Spleen (tissue), 11 donors: ENCODE measurements around the gene RUFY3. TPM values are rescaled to one million over a fixed set of nuclear protein-coding genes. Genes with fewer than 3 reads are reported as not detected.

ENCODE experiments used
- DNase-seq: peaks from one replicate; pipeline ENCODE4 v3.0.0-alpha.2; 2020
- H3K27ac ChIP-seq, 8 donors: fragments of 200-600 bp; sonication (generic) in 7 of 8; 1 replicate in 4 of 8; 2 replicates in 4 of 8; pipeline versions ENCODE4 v1.5.0 to v1.8.0; 2016 to 2021; ENCODE audit warnings: inconsistent platforms in 4 of 8, mild to moderate bottlenecking in 4 of 8, moderate library complexity in 1 of 8
- H3K27me3 ChIP-seq, 7 donors: fragments of 200-600 bp; sonication (generic) in 6 of 7; replicated peaks in 1 of 7; 1 replicate in 4 of 7; 2 replicates in 3 of 7; pipeline versions ENCODE4 v1.5.0 to v1.8.0; 2016 to 2021; ENCODE audit warnings: inconsistent platforms in 3 of 7, mild to moderate bottlenecking in 1 of 7
- H3K36me3 ChIP-seq, 6 donors: fragments of 200-600 bp; sonication (generic) in 5 of 6; 1 replicate in 4 of 6; 2 replicates in 2 of 6; pipeline versions ENCODE4 v1.5.0 to v1.8.0; 2016 to 2021; ENCODE audit warnings: inconsistent platforms in 2 of 6
- H3K4me1 ChIP-seq, 6 donors: fragments of 200-600 bp; sonication (generic) in 5 of 6; 1 replicate in 3 of 6; 2 replicates in 3 of 6; pipeline versions ENCODE4 v1.5.0 to v1.8.0; 2016 to 2021; ENCODE audit warnings: inconsistent platforms in 3 of 6
- H3K4me3 ChIP-seq, 8 donors: fragments of 200-600 bp; sonication (generic) in 7 of 8; 1 replicate in 4 of 8; 2 replicates in 4 of 8; pipeline versions ENCODE4 v1.5.0 to v1.8.0; 2016 to 2021; ENCODE audit warnings: inconsistent platforms in 4 of 8, mild to moderate bottlenecking in 4 of 8, moderate library complexity in 2 of 8
- H3K9me3 ChIP-seq, 8 donors: fragments of 200-600 bp; sonication (generic) in 7 of 8; 1 replicate in 4 of 8; 2 replicates in 4 of 8; pipeline versions ENCODE4 v1.5.0 to v1.8.0; 2016 to 2021; ENCODE audit warnings: inconsistent platforms in 4 of 8
- POLR2A ChIP-seq, 3 donors: fragments of 450-650 bp; IDR thresholded peaks; one replicate each; pipeline ENCODE4 v1.5.1; 2017; ENCODE audit warnings: antibody characterized with exemption in 3 of 3, mild to moderate bottlenecking in 1 of 3
- POLR2AphosphoS5 ChIP-seq, 3 donors: sonication (generic); formaldehyde crosslinking; IDR thresholded peaks; one replicate each; pipeline ENCODE4 v1.5.1; 2017; ENCODE audit warnings: antibody characterized with exemption in 3 of 3
- WGBS, 5 donors: extraction: QIAGEN DNeasy Blood & Tissue Kit in 3 of 5; methylation state at CpG; one replicate each; pipeline versions ENCODE4 v1.1.5 to v1.1.7; 2013 to 2018; 5-methylcytosine and 5-hydroxymethylcytosine counted together
- intact Hi-C: fragments of 100-400 bp; cut with DNase I; formaldehyde crosslinking; loops from one replicate; pipeline ENCODE4 v1.15.0; 2023; ENCODE audit warnings: low total_unique reads
- polyA plus RNA-seq, 3 donors: library from polyadenylated mRNA; stranded (reverse); fragments of 200-250 nt; gene quantifications; one replicate each; pipeline ENCODE4 v1.2.1, GENCODE V29; 2013
- total RNA-seq, 7 donors: library from RNA; depleted of rRNA in 3 of 7; stranded (reverse); fragments of >200 nt in 3 of 7; fragmentation: NEBNext Ultra II Directional in 4 of 7; extraction: Animal tissue kit (Norgen Biotek cat#: 25700) in 4 of 7; gene quantifications; one replicate each; pipeline versions ENCODE4 v1.1.0 to v1.2.1, GENCODE V29; 2016 to 2021
- TF ChIP-seq, protein P1 (sequence below), 11 experiments: fragments of 200-600 bp in 7 of 11; fragments of 450-650 bp in 4 of 11; sonication (generic) in 4 of 11; IDR thresholded peaks in 8 of 11; conservative IDR thresholded peaks in 3 of 11; 1 replicate in 7 of 11; 2 replicates in 4 of 11; pipeline versions ENCODE4 v1.4.0 to v1.8.0; 2016 to 2021; ENCODE audit warnings: antibody characterized with exemption in 11 of 11, inconsistent platforms in 4 of 11, mild to moderate bottlenecking in 1 of 11
- donor health status: healthy with polysubstance abuse.
- donor health status: DM: no; HTN: no; CAD: no; lungs with moderate emphysema.
- donor health status: DM: no; HTN: no; CAD: no.
- donor health status: Bipolar disorder and iron deficiency.
- donor health status: healthy.
- donor health status: DM: no; HTN: no; CAD: no.
- donor health status: DM: yes; HTN: yes; CAD: no.

Gene RUFY3
- total and polyA plus RNA-seq, 10 donors = 19.2 to 96.8 (median 76.2) TPM

GRCh38 chr4:70772929-70773555, 51.3 kb downstream of the RUFY3 start:
- Histone ChIP-seq H3K9me3 (no peaks in the 10 kb centered on the region), H3K27ac (peak overlapping the region in 3 of 8 donors; percentile 1 to 39 (median 24)), H3K36me3 (peaks cover 0 to 86% (median 24%) of the 10 kb centered on the region in 6 donors), H3K4me1 (peaks cover 0 to 9% (median 0%) of the 10 kb centered on the region in 6 donors), H3K4me3 (no peak overlapping the region), H3K27me3 (no peaks in the 10 kb centered on the region)
- no peak for DNase-seq
- TF ChIP-seq POLR2A (IDR thresholded peaks at IDR 0.05) (no peak), POLR2AphosphoS5 (IDR thresholded peaks at IDR 0.05) (no peak)
- TF ChIP-seq, protein P1, sequence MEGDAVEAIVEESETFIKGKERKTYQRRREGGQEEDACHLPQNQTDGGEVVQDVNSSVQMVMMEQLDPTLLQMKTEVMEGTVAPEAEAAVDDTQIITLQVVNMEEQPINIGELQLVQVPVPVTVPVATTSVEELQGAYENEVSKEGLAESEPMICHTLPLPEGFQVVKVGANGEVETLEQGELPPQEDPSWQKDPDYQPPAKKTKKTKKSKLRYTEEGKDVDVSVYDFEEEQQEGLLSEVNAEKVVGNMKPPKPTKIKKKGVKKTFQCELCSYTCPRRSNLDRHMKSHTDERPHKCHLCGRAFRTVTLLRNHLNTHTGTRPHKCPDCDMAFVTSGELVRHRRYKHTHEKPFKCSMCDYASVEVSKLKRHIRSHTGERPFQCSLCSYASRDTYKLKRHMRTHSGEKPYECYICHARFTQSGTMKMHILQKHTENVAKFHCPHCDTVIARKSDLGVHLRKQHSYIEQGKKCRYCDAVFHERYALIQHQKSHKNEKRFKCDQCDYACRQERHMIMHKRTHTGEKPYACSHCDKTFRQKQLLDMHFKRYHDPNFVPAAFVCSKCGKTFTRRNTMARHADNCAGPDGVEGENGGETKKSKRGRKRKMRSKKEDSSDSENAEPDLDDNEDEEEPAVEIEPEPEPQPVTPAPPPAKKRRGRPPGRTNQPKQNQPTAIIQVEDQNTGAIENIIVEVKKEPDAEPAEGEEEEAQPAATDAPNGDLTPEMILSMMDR (IDR thresholded peaks at IDR 0.05 in 8 of 11, conservative IDR thresholded peaks at IDR 0.05 in 3 of 11) = no peak
- intact Hi-C loops = no loop called here
- 61 to 74% (median 70%) methylated on average over 6 of the region's 6 CpGs for WGBS, 5 donors

DNA sequence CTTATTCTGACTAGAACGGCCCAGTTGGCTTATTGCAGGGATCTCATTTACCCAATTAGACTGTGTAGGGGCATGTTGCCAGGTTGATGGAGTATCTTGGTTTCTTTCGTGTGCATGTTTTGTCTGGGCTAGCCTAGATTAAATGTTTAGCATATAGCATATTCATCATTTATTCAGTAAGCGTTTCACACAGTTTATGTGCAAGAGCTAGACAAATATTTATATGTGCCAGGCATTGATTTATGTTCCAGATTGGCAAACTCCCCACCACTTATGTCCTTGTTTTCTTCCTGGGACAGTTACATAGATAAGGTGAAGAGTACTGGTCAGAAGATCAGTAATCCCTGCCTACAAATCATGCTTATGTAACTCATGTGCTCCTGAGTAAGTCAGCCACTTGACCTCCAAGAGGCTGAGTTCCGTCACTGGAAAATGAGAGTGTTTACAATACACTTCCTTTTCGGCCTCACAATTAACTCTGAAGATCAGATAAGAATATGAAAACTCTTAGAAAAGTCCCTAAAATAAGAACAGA, 57.2 kb downstream of the RUFY3 start:
- Histone ChIP-seq H3K27ac (peak overlapping the region in 5 of 8 donors; percentile 3 to 46 (median 24)), H3K36me3 (peaks cover 0 to 91% (median 15%) of the 10 kb centered on the region in 6 donors)
- DNase-seq = no peak

DNA sequence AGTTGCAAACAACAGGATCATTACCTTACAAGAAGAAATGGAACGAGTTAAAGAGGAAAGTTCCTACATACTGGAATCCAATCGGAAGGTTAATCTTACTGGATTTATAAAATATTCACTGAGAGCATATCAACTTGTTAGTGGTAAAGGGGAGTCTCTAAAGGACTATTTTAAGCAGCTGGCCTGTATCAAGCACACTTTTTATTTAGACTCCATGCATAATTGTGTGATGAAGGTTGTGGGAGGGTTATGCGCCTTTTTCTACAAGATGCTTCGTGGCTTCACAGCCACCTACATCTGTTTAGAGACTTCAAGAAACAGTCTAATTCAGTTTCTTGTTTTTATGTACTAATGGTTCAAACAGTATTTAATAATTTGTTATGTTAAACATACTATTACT, 61.3 kb downstream of the RUFY3 start:
- Histone ChIP-seq H3K4me1 (peaks cover 0 to 12% (median 3%) of the 10 kb centered on the region in 6 donors), H3K4me3 (no peak overlapping the region), H3K9me3 (no peaks in the 10 kb centered on the region), H3K36me3 (peaks cover 0 to 94% (median 36%) of the 10 kb centered on the region in 6 donors), H3K27ac (no peak overlapping the region), H3K27me3 (no peaks in the 10 kb centered on the region)
- DNase-seq = no peak
- TF ChIP-seq POLR2A (IDR thresholded peaks at IDR 0.05) = no peak
- TF ChIP-seq, protein P1 (IDR thresholded peaks at IDR 0.05 in 8 of 11, conservative IDR thresholded peaks at IDR 0.05 in 3 of 11) = no peak
- TF ChIP-seq POLR2AphosphoS5 (IDR thresholded peaks at IDR 0.05) = no peak
- intact Hi-C loops = no loop called here
- WGBS, 5 donors = 92 to 98% (median 94%) methylated on average over 4 of the region's 4 CpGs

More for the DNA sequence above, 57.2 kb downstream of the RUFY3 start:
- Histone ChIP-seq H3K27me3 (no peaks in the 10 kb centered on the region), H3K4me1 (peaks cover 0 to 12% (median 3%) of the 10 kb centered on the region in 6 donors), H3K9me3 (no peaks in the 10 kb centered on the region), H3K4me3 (no peak overlapping the region)
- intact Hi-C loops = no loop called here
- WGBS, 5 donors = 63 to 74% (median 72%) methylated on average over 5 of the region's 5 CpGs
- TF ChIP-seq, protein P1 (IDR thresholded peaks at IDR 0.05 in 8 of 11, conservative IDR thresholded peaks at IDR 0.05 in 3 of 11) = no peak
- TF ChIP-seq POLR2AphosphoS5 (IDR thresholded peaks at IDR 0.05) (peak in 1 of 3 donors; percentile 49), POLR2A (IDR thresholded peaks at IDR 0.05) (no peak)

- H3K36me3 ChIP-seq = peaks cover 0 to 98% (median 35%) of the 10 kb centered on the region in 6 donors
- WGBS, 5 donors = 96 to 97% (median 97%) methylated on average over 5 of the region's 5 CpGs
- DNase-seq = no peak
- intact Hi-C loops = no loop called here
- no peak overlapping the region for H3K27ac ChIP-seq
- no peak for TF ChIP-seq POLR2AphosphoS5 (IDR thresholded peaks at IDR 0.05)
- TF ChIP-seq, protein P1 (IDR thresholded peaks at IDR 0.05 in 8 of 11, conservative IDR thresholded peaks at IDR 0.05 in 3 of 11) = no peak
- no peak for TF ChIP-seq POLR2A (IDR thresholded peaks at IDR 0.05)
- no peak overlapping the region for H3K4me3 ChIP-seq
- H3K27me3 ChIP-seq = no peaks in the 10 kb centered on the region
- no peaks in the 10 kb centered on the region for H3K4me1 ChIP-seq
- no peaks in the 10 kb centered on the region for H3K9me3 ChIP-seq
Measured at GRCh38 chr4:70787496-70787895, 65.7 kb downstream of the RUFY3 start.
